Activated T-cell treated with anti-CD3 and anti-CD28 coated beads for 4 hours (primary cell): ENCODE results near the gene THAP8.

Experiments
- DNase-seq: peaks from one replicate; pipeline ENCODE4 v3.0.0-alpha.2; 2020

The THAP8 gene

GRCh38 chr19:35991731-35992450 is 62.2 kb downstream of the THAP8 start:
- DNase-seq = no peak

- no peak for DNase-seq
These were observed 63.0 kb downstream of the THAP8 start for GRCh38 chr19:35990771-35991730.

GRCh38 chr19:35990156-35990555 is 63.9 kb downstream of the THAP8 start:
- no peak for DNase-seq

- no peak for DNase-seq
These were observed 65.3 kb downstream of the THAP8 start for GRCh38 chr19:35988824-35989223.

- DNase-seq = no peak
These were observed 66.6 kb downstream of the THAP8 start for GRCh38 chr19:35987571-35987896.

GRCh38 chr19:35986664-35987570 is 67.2 kb downstream of the THAP8 start:
- no peak for DNase-seq

GRCh38 chr19:35986111-35986510 is 68.0 kb downstream of the THAP8 start:
- no peak for DNase-seq
